22Rv1 (cell line): Measurements from ENCODE around the gene CALM3.
"Not testable (repeated sequence)": the region's sequence is repeated elsewhere in the genome, so short reads cannot be mapped to it uniquely, and the experiment has no call there.

Source experiments
- H3K27ac ChIP-seq: fragments of 450-650 bp; 2 replicates; pipeline ENCODE4 v1.5.1; 2017
- CTCF ChIP-seq: fragments of 450-650 bp; IDR thresholded peaks from 2 replicates; pipeline ENCODE4 v1.5.1; 2017; ENCODE audit warnings: mild to moderate bottlenecking
- ZFX ChIP-seq: fragments of 450-650 bp; IDR thresholded peaks from 2 replicates; pipeline ENCODE4 v1.6.1; 2017; ENCODE audit warnings: antibody characterized with exemption, borderline replicate concordance

CALM3 gene

GRCh38 chr19:46624958-46625661 lies 24.0 kb downstream of the CALM3 start, which contains the start of gene PTGIR:
PTGIR (minus strand) TSS chr19:46625089; CDS start chr19:46624225, 864 bp downstream.
- TF ChIP-seq ZFX: no peak
- TF ChIP-seq CTCF: no peak
- no peak within 1 kb of the TSS for H3K27ac ChIP-seq

GRCh38 chr19:46625731-46626130 lies 24.6 kb downstream of the CALM3 start:
- no peak for TF ChIP-seq ZFX
- no peak for TF ChIP-seq CTCF
- no peak overlapping the region for H3K27ac ChIP-seq

GRCh38 chr19:46626446-46626845 lies 25.3 kb downstream of the CALM3 start:
- no peak overlapping the region for H3K27ac ChIP-seq

GRCh38 chr19:46628970-46629369 lies 27.8 kb downstream of the CALM3 start:
- H3K27ac ChIP-seq: not testable (repeated sequence)

More at GRCh38 chr19:46626446-46626845, 25.3 kb downstream of the CALM3 start:
- TF ChIP-seq CTCF (no peak), ZFX (no peak)

GRCh38 chr19:46629546-46630025 lies 28.5 kb downstream of the CALM3 start:
- TF ChIP-seq ZFX (no peak), CTCF (no peak)
- H3K27ac ChIP-seq: no peak overlapping the region

GRCh38 chr19:46630586-46631205 lies 29.6 kb downstream of the CALM3 start:
- no peak for TF ChIP-seq ZFX
- no peak for TF ChIP-seq CTCF
- no peak overlapping the region for H3K27ac ChIP-seq

GRCh38 chr19:46631481-46631880 lies 30.4 kb downstream of the CALM3 start:
- no peak for TF ChIP-seq ZFX
- TF ChIP-seq CTCF: no peak

More at GRCh38 chr19:46631481-46631880, 30.4 kb downstream of the CALM3 start:
- H3K27ac ChIP-seq: no peak overlapping the region
